Body of pancreas (tissue), 4 donors: ENCODE results near the gene HMOX2. TPM values are rescaled to one million over a fixed set of nuclear protein-coding genes. Genes with fewer than 3 reads are reported as not detected.

Experiments used
- ATAC-seq: fragments of 150-250 bp; one replicate; pipeline ENCODE4 v1.9.1; 2016
- DNase-seq, 4 donors: peaks; one replicate each; pipeline ENCODE4 v3.0.0-alpha.2; 2019
- H3K27ac ChIP-seq, 4 donors: fragments of 200-600 bp; sonication (generic); 1 replicate in 3 of 4; 2 replicates in 1 of 4; pipeline versions ENCODE4 v1.5.1 to v1.6.1; 2016 to 2019; ENCODE audit warnings: mild to moderate bottlenecking in 1 of 4, mixed read lengths in 1 of 4, moderate library complexity in 1 of 4
- H3K27me3 ChIP-seq, 2 donors: fragments of 200-600 bp; sonication (generic); one replicate each; pipeline ENCODE4 v1.6.0; 2016; ENCODE audit warnings: mild to moderate bottlenecking in 1 of 2
- H3K36me3 ChIP-seq, 2 donors: fragments of 200-600 bp; sonication (generic); replicated peaks in 1 of 2; 2 replicates each; pipeline ENCODE4 v1.5.1; 2016; ENCODE audit warnings: low read depth in 2 of 2; ENCODE audit not compliant: insufficient read depth in 1 of 2
- H3K4me1 ChIP-seq: fragments of 200-600 bp; sonication (generic); one replicate; pipeline ENCODE4 v1.6.0; 2016
- H3K4me3 ChIP-seq, 2 donors: fragments of 200-600 bp; sonication (generic); 1 replicate in 1 of 2; 2 replicates in 1 of 2; pipeline ENCODE4 v1.5.1; 2016 to 2019
- H3K9me3 ChIP-seq, 3 donors: fragments of 200-600 bp; sonication (generic); 1 replicate in 2 of 3; 2 replicates in 1 of 3; pipeline ENCODE4 v1.5.1; 2016
- POLR2A ChIP-seq, 3 donors: fragments of 450-650 bp; IDR thresholded peaks; one replicate each; pipeline ENCODE4 v1.6.1; 2016; ENCODE audit warnings: antibody characterized with exemption in 3 of 3, mild to moderate bottlenecking in 2 of 3
- WGBS, 2 donors: methylation state at CpG; one replicate each; pipeline ENCODE4 v1.1.5; 2017; 5-methylcytosine and 5-hydroxymethylcytosine counted together
- intact Hi-C: fragments of 100-400 bp; cut with DNase I; formaldehyde crosslinking; loops from one replicate; pipeline ENCODE4 v1.15.1; 2023
- total RNA-seq, 2 donors: library from RNA; depleted of rRNA; stranded (reverse); fragments of >200 nt; gene quantifications; one replicate each; pipeline ENCODE4 v1.1.0, GENCODE V29; 2016
- TF ChIP-seq, protein P1 (sequence below), 7 experiments: fragments of 450-650 bp in 4 of 7; fragments of 200-600 bp in 3 of 7; sonication (generic) in 3 of 7; IDR thresholded peaks; one replicate each; pipeline ENCODE4 v1.5.1; 2016 to 2019; ENCODE audit warnings: antibody characterized with exemption in 7 of 7

HMOX2 gene
- total RNA-seq, 2 donors from 2014 or later: 18.4 to 115 TPM

DNA sequence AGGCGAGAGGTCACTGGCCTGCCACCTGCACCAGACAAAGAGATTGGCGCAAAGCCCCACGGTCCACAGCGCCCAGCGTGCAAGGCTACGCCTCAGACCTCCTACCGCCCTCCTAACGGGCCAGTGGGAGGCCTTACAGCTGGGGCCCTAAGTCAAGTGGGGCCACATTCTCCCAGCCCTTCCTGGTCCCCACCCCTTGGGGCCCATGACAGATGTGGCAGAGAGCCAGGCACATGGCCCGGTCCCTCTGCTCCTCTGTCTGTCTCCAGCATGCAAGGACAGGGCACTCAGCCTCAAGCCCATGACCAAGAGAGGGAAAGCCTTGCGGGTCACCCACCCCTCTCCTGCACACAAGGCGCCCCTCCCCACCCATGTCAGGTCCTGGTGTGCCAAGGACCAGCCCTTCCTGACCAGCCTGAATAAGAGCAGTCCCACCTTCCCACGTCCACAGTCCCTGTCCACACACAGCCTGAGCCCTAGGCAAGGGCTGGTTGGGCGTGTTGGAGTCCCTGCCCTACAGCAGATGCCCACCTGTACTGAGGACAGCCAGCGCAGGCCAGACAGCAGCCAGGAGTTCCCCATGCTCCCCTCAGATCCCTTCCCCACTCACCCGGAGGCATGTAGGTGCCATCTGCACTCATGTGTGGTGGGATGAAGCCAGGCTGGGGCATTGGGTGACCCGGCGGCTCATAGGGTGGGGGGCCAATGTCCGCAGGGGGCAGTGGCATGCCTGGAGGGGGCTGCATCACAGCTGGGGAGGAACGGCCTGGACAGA lies 37.1 kb downstream of the HMOX2 start:
- H3K9me3 ChIP-seq: no peaks in the 10 kb centered on the region
- peaks cover 31% of the 10 kb centered on the region for H3K4me1 ChIP-seq
- 76 to 77% methylated on average over 8 to 19 of the region's 19 CpGs for WGBS, 2 donors
- no peak overlapping the region for H3K4me3 ChIP-seq
- H3K27ac ChIP-seq: peak overlapping the region in 2 of 4 donors; percentile 8 to 19
- no peaks in the 10 kb centered on the region for H3K27me3 ChIP-seq
- ATAC-seq (no peak), DNase-seq (peak in 1 of 4 donors; percentile 33)
- H3K36me3 ChIP-seq: peaks cover 0 to 17% of the 10 kb centered on the region in 2 donors
- TF ChIP-seq POLR2A (IDR thresholded peaks at IDR 0.05): no peak
- TF ChIP-seq, protein P1, sequence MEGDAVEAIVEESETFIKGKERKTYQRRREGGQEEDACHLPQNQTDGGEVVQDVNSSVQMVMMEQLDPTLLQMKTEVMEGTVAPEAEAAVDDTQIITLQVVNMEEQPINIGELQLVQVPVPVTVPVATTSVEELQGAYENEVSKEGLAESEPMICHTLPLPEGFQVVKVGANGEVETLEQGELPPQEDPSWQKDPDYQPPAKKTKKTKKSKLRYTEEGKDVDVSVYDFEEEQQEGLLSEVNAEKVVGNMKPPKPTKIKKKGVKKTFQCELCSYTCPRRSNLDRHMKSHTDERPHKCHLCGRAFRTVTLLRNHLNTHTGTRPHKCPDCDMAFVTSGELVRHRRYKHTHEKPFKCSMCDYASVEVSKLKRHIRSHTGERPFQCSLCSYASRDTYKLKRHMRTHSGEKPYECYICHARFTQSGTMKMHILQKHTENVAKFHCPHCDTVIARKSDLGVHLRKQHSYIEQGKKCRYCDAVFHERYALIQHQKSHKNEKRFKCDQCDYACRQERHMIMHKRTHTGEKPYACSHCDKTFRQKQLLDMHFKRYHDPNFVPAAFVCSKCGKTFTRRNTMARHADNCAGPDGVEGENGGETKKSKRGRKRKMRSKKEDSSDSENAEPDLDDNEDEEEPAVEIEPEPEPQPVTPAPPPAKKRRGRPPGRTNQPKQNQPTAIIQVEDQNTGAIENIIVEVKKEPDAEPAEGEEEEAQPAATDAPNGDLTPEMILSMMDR (IDR thresholded peaks at IDR 0.05): no peak
- intact Hi-C loops: loop anchor here (5.0 to 10.0 kb wide), 2 partner anchors 39 to 72 kb away; no protein-coding TSS in a partner anchor

DNA sequence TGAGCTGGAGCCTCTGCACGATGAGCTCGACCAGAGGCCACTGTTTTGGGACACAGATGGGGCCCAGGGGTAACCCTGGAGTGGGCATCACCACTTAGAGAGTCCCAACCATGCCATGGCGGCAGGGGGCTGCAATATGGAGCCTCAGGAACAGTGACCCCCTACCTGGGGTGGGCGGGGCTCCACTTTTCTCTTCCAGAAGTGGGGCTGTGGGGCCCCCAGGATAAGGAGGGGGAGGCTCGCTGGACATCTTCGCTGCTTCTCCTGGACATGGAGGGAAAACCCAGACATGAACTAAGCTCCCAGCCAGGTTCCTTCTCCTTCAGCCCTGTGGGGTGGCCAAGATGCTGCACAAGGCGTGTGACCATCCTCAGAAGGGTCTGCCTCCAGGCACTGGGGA lies 37.7 kb downstream of the HMOX2 start:
- ATAC-seq: no peak
- peaks cover 0 to 12% of the 10 kb centered on the region in 2 donors for H3K36me3 ChIP-seq
- WGBS, 2 donors: 87 to 92% methylated on average over 6 to 7 of the region's 7 CpGs
- H3K4me3 ChIP-seq: no peak overlapping the region
- TF ChIP-seq, protein P1 (IDR thresholded peaks at IDR 0.05): no peak
- no peak for TF ChIP-seq POLR2A (IDR thresholded peaks at IDR 0.05)
- H3K27me3 ChIP-seq: no peaks in the 10 kb centered on the region
- intact Hi-C loops: loop anchor here (5.0 to 10.0 kb wide), 2 partner anchors 38 to 71 kb away; no protein-coding TSS in a partner anchor
- DNase-seq: no peak
- no peaks in the 10 kb centered on the region for H3K9me3 ChIP-seq
- peak overlapping the region in 3 of 4 donors; percentile 17 to 62 (median 50) for H3K27ac ChIP-seq
- H3K4me1 ChIP-seq: peaks cover 31% of the 10 kb centered on the region

DNA sequence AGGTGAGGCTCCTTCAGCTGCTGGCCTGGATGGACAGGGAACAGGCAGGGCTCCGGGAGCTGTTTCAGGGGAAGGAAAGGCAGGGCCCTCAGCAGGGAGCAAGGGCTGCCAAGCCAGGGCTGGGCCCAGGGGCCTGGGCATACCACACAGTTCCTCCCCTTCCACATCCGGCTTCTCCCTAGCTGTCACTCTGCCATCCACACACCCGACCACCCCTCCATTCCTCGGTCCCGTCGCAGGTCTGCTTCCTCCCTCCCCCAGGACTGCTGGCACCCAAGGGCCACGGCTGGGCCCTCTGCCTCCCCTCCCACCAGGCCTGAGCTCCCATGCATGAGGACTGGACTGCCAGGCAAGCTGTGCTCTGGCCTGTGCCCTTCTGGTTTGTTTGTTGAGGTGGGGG lies 38.4 kb downstream of the HMOX2 start:
- no peak overlapping the region for H3K4me3 ChIP-seq
- 31 to 75% methylated on average over 5 to 7 of the region's 7 CpGs for WGBS, 2 donors
- peak overlapping the region in 3 of 4 donors; percentile 17 to 62 (median 50) for H3K27ac ChIP-seq
- TF ChIP-seq POLR2A (IDR thresholded peaks at IDR 0.05): no peak
- no peaks in the 10 kb centered on the region for H3K27me3 ChIP-seq
- DNase-seq (no peak), ATAC-seq (no peak)
- intact Hi-C loops: loop anchor here (5.0 to 10.0 kb wide), 2 partner anchors 38 to 70 kb away; no protein-coding TSS in a partner anchor
- H3K4me1 ChIP-seq: peaks cover 31% of the 10 kb centered on the region
- H3K9me3 ChIP-seq: no peaks in the 10 kb centered on the region
- peaks cover 0 to 8% of the 10 kb centered on the region in 2 donors for H3K36me3 ChIP-seq

DNA sequence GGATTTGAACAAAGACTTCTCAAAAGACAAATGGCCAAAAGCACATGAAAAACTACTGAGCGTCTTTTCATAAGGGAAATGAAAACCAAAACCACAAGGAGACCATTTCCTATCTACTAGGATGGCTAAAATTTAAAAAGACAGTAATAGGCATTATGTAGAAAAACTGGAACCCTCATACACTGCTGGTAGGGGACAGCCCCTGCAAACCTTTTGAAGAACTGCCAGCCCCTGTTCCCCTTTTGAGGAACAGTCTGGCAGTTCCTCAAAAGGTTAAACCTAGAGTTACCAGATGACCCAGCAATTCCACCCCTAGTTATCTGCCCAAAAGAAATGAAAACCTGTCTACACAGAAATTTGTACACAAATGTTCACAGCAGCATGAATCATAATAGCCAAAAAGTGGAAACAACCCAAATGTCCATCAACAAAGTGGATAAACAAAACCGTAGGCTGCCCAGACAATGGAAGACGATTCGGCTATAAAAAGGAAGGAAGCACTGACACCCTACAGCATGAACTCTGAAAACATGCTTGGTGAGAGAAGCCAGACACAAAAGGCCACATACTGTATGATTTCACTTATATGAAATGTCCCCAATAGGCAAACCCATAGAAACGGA lies 39.5 kb downstream of the HMOX2 start:
- Histone ChIP-seq H3K27me3 (no peaks in the 10 kb centered on the region), H3K27ac (peak overlapping the region in 1 of 4 donors; percentile 50), H3K4me1 (peaks cover 31% of the 10 kb centered on the region), H3K4me3 (no peak overlapping the region), H3K9me3 (no peaks in the 10 kb centered on the region), H3K36me3 (peaks cover 0 to 2% of the 10 kb centered on the region in 2 donors)
- intact Hi-C loops: loop anchor here (10.0 kb wide), 1 partner anchor 69 kb away; no protein-coding TSS in a partner anchor
- DNase-seq: no peak
- no peak for TF ChIP-seq POLR2A (IDR thresholded peaks at IDR 0.05)
- TF ChIP-seq, protein P1 (IDR thresholded peaks at IDR 0.05): no peak
- no peak for ATAC-seq
- WGBS, 2 donors: 41 to 43% methylated on average over 5 of the region's 5 CpGs
